Osteoblast (primary cell): ENCODE measurements around the gene ASIP. TPM values are rescaled to one million over a fixed set of nuclear protein-coding genes. Genes with fewer than 3 reads are reported as not detected.

Source experiments
- DNase-seq: peaks from one replicate; pipeline ENCODE4 v3.0.0; 2011; ENCODE audit warnings: low spot score, mixed read lengths; ENCODE audit not compliant: insufficient read length; ENCODE audit errors: missing footprints
- H2AFZ ChIP-seq: 2 replicates; pipeline ENCODE4 v1.6.0; 2011; ENCODE audit warnings: mild to moderate bottlenecking, low read length
- H3K27ac ChIP-seq: 2 replicates; pipeline ENCODE4 v1.5.1; 2011; ENCODE audit warnings: mild to moderate bottlenecking, low read depth, low read length, moderate library complexity
- H3K27me3 ChIP-seq: 2 replicates; pipeline ENCODE4 v1.6.0; 2012; ENCODE audit warnings: mild to moderate bottlenecking, control low read depth, inconsistent platforms, low read length, moderate library complexity; ENCODE audit not compliant: insufficient read depth
- H3K36me3 ChIP-seq: 2 replicates; pipeline ENCODE4 v1.5.1; 2011; ENCODE audit warnings: mild to moderate bottlenecking, low read length, control low read depth, moderate library complexity; ENCODE audit not compliant: insufficient read depth
- H3K4me1 ChIP-seq: 2 replicates; pipeline ENCODE4 v1.5.1; 2011; ENCODE audit warnings: mild to moderate bottlenecking, low read length, control low read depth, moderate library complexity; ENCODE audit not compliant: insufficient read depth
- H3K4me2 ChIP-seq: 2 replicates; pipeline ENCODE4 v1.6.0; 2011; ENCODE audit warnings: mild to moderate bottlenecking, low read length; ENCODE audit not compliant: insufficient read depth
- H3K4me3 ChIP-seq: fragments of 200-600 bp; sonication (generic); 3 replicates; pipeline ENCODE4 v1.5.1; 2012; ENCODE audit warnings: mild to moderate bottlenecking, low read length, inconsistent platforms; ENCODE audit not compliant: insufficient read depth
- H3K79me2 ChIP-seq: 2 replicates; pipeline ENCODE4 v1.6.0; 2012; ENCODE audit warnings: mild to moderate bottlenecking, low read length, control low read depth, inconsistent platforms; ENCODE audit not compliant: insufficient read depth
- H3K9me3 ChIP-seq: 2 replicates; pipeline ENCODE4 v1.5.1; 2011; ENCODE audit warnings: low read depth, low read length, control low read depth
- H4K20me1 ChIP-seq: 2 replicates; pipeline ENCODE4 v1.6.0; 2012; ENCODE audit warnings: mild to moderate bottlenecking, low read length, control low read depth; ENCODE audit not compliant: insufficient read depth
- total RNA-seq: library from RNA; depleted of rRNA; stranded (reverse); fragments of >200 nt; gene quantifications from 2 replicates; pipeline ENCODE4 v1.2.3, GENCODE V29; 2012
- TF ChIP-seq, protein P1 (sequence below): IDR thresholded peaks from 2 replicates; pipeline ENCODE4 v1.5.1; 2011; ENCODE audit warnings: mild to moderate bottlenecking, low read depth, low read length, moderate library complexity; ENCODE audit errors: extremely low read depth

The ASIP gene
- total RNA-seq, 1 donor, result not detected

GRCh38 chr20:34264141-34264540, 22.9 kb downstream of the ASIP start:
- Histone ChIP-seq H3K36me3 (no peaks in the 10 kb centered on the region), H2AFZ (no peak overlapping the region), H3K4me3 (no peak overlapping the region), H3K79me2 (no peaks in the 10 kb centered on the region), H4K20me1 (no peaks in the 10 kb centered on the region), H3K9me3 (no peaks in the 10 kb centered on the region), H3K27me3 (no peaks in the 10 kb centered on the region), H3K4me1 (peaks cover 9% of the 10 kb centered on the region), H3K4me2 (no peak overlapping the region), H3K27ac (no peak overlapping the region)
- TF ChIP-seq, protein P1, sequence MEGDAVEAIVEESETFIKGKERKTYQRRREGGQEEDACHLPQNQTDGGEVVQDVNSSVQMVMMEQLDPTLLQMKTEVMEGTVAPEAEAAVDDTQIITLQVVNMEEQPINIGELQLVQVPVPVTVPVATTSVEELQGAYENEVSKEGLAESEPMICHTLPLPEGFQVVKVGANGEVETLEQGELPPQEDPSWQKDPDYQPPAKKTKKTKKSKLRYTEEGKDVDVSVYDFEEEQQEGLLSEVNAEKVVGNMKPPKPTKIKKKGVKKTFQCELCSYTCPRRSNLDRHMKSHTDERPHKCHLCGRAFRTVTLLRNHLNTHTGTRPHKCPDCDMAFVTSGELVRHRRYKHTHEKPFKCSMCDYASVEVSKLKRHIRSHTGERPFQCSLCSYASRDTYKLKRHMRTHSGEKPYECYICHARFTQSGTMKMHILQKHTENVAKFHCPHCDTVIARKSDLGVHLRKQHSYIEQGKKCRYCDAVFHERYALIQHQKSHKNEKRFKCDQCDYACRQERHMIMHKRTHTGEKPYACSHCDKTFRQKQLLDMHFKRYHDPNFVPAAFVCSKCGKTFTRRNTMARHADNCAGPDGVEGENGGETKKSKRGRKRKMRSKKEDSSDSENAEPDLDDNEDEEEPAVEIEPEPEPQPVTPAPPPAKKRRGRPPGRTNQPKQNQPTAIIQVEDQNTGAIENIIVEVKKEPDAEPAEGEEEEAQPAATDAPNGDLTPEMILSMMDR, result no peak
- DNase-seq, result no peak

- TF ChIP-seq, protein P1, result no peak
These were observed 26.9 kb downstream of the ASIP start for GRCh38 chr20:34268145-34268544.

GRCh38 chr20:34268851-34269636, 27.8 kb downstream of the ASIP start:
- no peaks in the 10 kb centered on the region for H3K27me3 ChIP-seq
- no peak overlapping the region for H3K27ac ChIP-seq
- no peaks in the 10 kb centered on the region for H3K79me2 ChIP-seq
- H2AFZ ChIP-seq, result peak overlapping the region; percentile 78
- peaks cover 15% of the 10 kb centered on the region for H3K4me1 ChIP-seq
- peak overlapping the region; percentile 93 for H3K4me2 ChIP-seq
- no peaks in the 10 kb centered on the region for H4K20me1 ChIP-seq
- peak overlapping the region; percentile 68 for H3K4me3 ChIP-seq
- H3K9me3 ChIP-seq, result no peaks in the 10 kb centered on the region
- no peaks in the 10 kb centered on the region for H3K36me3 ChIP-seq
- peak; percentile 87 for DNase-seq
- TF ChIP-seq, protein P1, result no peak

More at GRCh38 chr20:34268145-34268544, 26.9 kb downstream of the ASIP start:
- DNase-seq, result no peak
- H3K27me3 ChIP-seq, result no peaks in the 10 kb centered on the region
- no peaks in the 10 kb centered on the region for H4K20me1 ChIP-seq
- no peaks in the 10 kb centered on the region for H3K36me3 ChIP-seq
- no peak overlapping the region for H3K4me2 ChIP-seq
- no peaks in the 10 kb centered on the region for H3K9me3 ChIP-seq
- H3K4me3 ChIP-seq, result no peak overlapping the region
- H3K4me1 ChIP-seq, result peaks cover 15% of the 10 kb centered on the region
- no peaks in the 10 kb centered on the region for H3K79me2 ChIP-seq
- H2AFZ ChIP-seq, result no peak overlapping the region
- H3K27ac ChIP-seq, result no peak overlapping the region

DNA sequence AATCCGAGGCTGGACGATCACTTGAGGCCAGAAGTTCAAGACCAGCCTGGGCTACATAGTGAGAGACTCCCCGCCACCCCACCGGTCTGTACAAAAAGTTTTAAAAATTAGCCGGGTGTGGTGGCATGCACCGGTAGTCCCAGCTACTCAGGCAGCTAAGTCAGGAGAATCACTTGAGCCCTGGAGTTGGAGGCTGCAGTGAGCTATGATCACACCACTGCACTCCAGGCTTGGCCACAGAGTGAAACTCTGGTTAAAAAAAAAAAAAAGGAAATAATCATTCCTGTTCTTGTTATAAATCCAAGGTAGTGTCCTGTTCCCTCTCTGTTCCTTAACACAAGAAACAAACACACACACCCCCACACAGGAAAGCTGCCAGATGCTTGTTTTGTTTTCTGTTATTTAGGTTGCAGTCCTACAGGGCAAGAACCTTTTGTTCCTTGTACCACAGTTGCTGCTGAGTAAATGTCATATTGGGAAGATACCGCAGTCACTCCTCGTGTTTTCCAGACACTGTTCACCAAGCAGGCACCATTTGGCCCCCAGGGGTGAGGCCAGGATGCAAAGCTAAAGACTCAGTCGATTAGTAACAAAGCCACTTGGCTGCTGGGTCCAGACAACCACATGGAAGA, 28.9 kb downstream of the ASIP start:
- TF ChIP-seq, protein P1, result no peak
- no peak overlapping the region for H3K4me3 ChIP-seq
- no peak for DNase-seq

More for the DNA sequence above, 28.9 kb downstream of the ASIP start:
- H3K9me3 ChIP-seq, result no peaks in the 10 kb centered on the region
- H3K4me2 ChIP-seq, result no peak overlapping the region
- H3K36me3 ChIP-seq, result no peaks in the 10 kb centered on the region
- no peak overlapping the region for H2AFZ ChIP-seq
- H3K27me3 ChIP-seq, result no peaks in the 10 kb centered on the region
- H4K20me1 ChIP-seq, result no peaks in the 10 kb centered on the region
- H3K4me1 ChIP-seq, result peaks cover 15% of the 10 kb centered on the region
- no peaks in the 10 kb centered on the region for H3K79me2 ChIP-seq
- H3K27ac ChIP-seq, result no peak overlapping the region
